Neural cell (in vitro differentiated cells): ENCODE data around the gene TMEM139.

ENCODE experiments used
- CTCF ChIP-seq: fragments of 450-650 bp; IDR thresholded peaks from 2 replicates; pipeline ENCODE4 v1.5.1; 2014; ENCODE audit warnings: antibody characterized with exemption, mild to moderate bottlenecking, moderate library complexity; ENCODE audit not compliant: poor library complexity, severe bottlenecking
- EP300 ChIP-seq: fragments of 450-650 bp; conservative IDR thresholded peaks from 2 replicates; pipeline ENCODE4 v1.6.1; 2014; ENCODE audit warnings: antibody characterized with exemption, mild to moderate bottlenecking, moderate library complexity; ENCODE audit not compliant: poor library complexity, severe bottlenecking
- EZH2 ChIP-seq: fragments of 200-600, 300-800 bp; shearing (Covaris generic), sonication (generic); IDR thresholded peaks from 2 replicates; pipeline ENCODE4 v1.6.1; 2014; ENCODE audit warnings: antibody characterized with exemption, low read length, borderline replicate concordance, mild to moderate bottlenecking; ENCODE audit not compliant: insufficient read depth, poor library complexity, severe bottlenecking
- MXI1 ChIP-seq: fragments of 450-650 bp; conservative IDR thresholded peaks from 2 replicates; pipeline ENCODE4 v1.6.1; 2014; ENCODE audit warnings: antibody characterized with exemption, mild to moderate bottlenecking; ENCODE audit not compliant: poor library complexity, severe bottlenecking
- POLR2AphosphoS5 ChIP-seq: IDR thresholded peaks from 2 replicates; pipeline ENCODE4 v1.6.1; 2012
- RAD21 ChIP-seq: fragments of 450-650 bp; conservative IDR thresholded peaks from 2 replicates; pipeline ENCODE4 v1.6.1; 2014; ENCODE audit warnings: antibody characterized with exemption, mild to moderate bottlenecking, moderate library complexity
- REST ChIP-seq: IDR thresholded peaks from 2 replicates; pipeline ENCODE4 v1.6.1; 2012; ENCODE audit warnings: borderline replicate concordance
- SMC3 ChIP-seq: fragments of 450-650 bp; conservative IDR thresholded peaks from 2 replicates; pipeline ENCODE4 v1.6.1; 2014; ENCODE audit warnings: antibody characterized with exemption, mild to moderate bottlenecking, moderate library complexity; ENCODE audit not compliant: poor library complexity
- TAF1 ChIP-seq: IDR thresholded peaks from 2 replicates; pipeline ENCODE4 v1.6.1; 2012; ENCODE audit warnings: low read depth

GRCh38 chr7:143300959-143301935 is 16.5 kb downstream of the TMEM139 start:
- no peak for TF ChIP-seq CTCF
- no peak for TF ChIP-seq EZH2
- no peak for TF ChIP-seq POLR2AphosphoS5
- TF ChIP-seq MXI1 = no peak
- no peak for TF ChIP-seq EP300
- TF ChIP-seq REST = no peak
- TF ChIP-seq RAD21 = no peak
- TF ChIP-seq SMC3 = no peak
- no peak for TF ChIP-seq TAF1
